Stimulated activated CD8-positive, alpha-beta memory T cell treated with anti-CD3 and anti-CD28 coated beads, Interleukin-4, amount 100 ng/mL, for 24 hours (primary cell): ENCODE measurements around the gene LONRF2.
A peak's percentile ranks its signal among the peaks of the same experiment; 100 is the strongest.

ENCODE experiments used
- DNase-seq: peaks from one replicate; pipeline ENCODE4 v3.0.0-alpha.2; 2020; ENCODE audit warnings: low read depth

LONRF2 gene

GRCh38 chr2:100275200-100275589, 47.1 kb downstream of the LONRF2 start:
- DNase-seq: no peak

- DNase-seq: no peak
These were observed 47.6 kb downstream of the LONRF2 start for GRCh38 chr2:100274566-100275199.

GRCh38 chr2:100274076-100274475, 48.2 kb downstream of the LONRF2 start:
- no peak for DNase-seq

GRCh38 chr2:100273387-100273786, 48.9 kb downstream of the LONRF2 start:
- DNase-seq: no peak

GRCh38 chr2:100272841-100273329, 49.4 kb downstream of the LONRF2 start:
- no peak for DNase-seq

GRCh38 chr2:100271210-100271609, 51.1 kb downstream of the LONRF2 start:
- DNase-seq: no peak

GRCh38 chr2:100270381-100271146, 51.7 kb downstream of the LONRF2 start:
- no peak for DNase-seq

- no peak for DNase-seq
These were observed 52.4 kb downstream of the LONRF2 start for GRCh38 chr2:100269889-100270288.

GRCh38 chr2:100268986-100269385, 53.3 kb downstream of the LONRF2 start:
- DNase-seq: no peak

GRCh38 chr2:100267751-100268150, 54.5 kb downstream of the LONRF2 start:
- no peak for DNase-seq

- no peak for DNase-seq
These were observed 56.2 kb downstream of the LONRF2 start for GRCh38 chr2:100266126-100266525.

GRCh38 chr2:100265226-100265625, 57.1 kb downstream of the LONRF2 start:
- DNase-seq: no peak

- no peak for DNase-seq
These were observed 57.6 kb downstream of the LONRF2 start for GRCh38 chr2:100264651-100265050.

GRCh38 chr2:100264121-100264520, 58.2 kb downstream of the LONRF2 start:
- DNase-seq: no peak

GRCh38 chr2:100262555-100263320, 59.6 kb downstream of the LONRF2 start:
- DNase-seq: peak; percentile 30

- no peak for DNase-seq
These were observed 60.3 kb downstream of the LONRF2 start for GRCh38 chr2:100262046-100262445.

- no peak for DNase-seq
These were observed 61.3 kb downstream of the LONRF2 start for GRCh38 chr2:100260712-100261620.

GRCh38 chr2:100259106-100259505, 63.2 kb downstream of the LONRF2 start:
- DNase-seq: no peak

- DNase-seq: no peak
These were observed 64.4 kb downstream of the LONRF2 start for GRCh38 chr2:100257939-100258338.

GRCh38 chr2:100256849-100257248, 65.5 kb downstream of the LONRF2 start:
- no peak for DNase-seq

GRCh38 chr2:100256416-100256815, 65.9 kb downstream of the LONRF2 start:
- no peak for DNase-seq
